Upper lobe of right lung (tissue), 1 donor: ENCODE measurements around the gene NAT8L. TPM values are rescaled to one million over a fixed set of nuclear protein-coding genes. Genes with fewer than 3 reads are reported as not detected.

Experiments used
- ATAC-seq: fragments of 200-7000 bp; cut with Tn5 transposase; one replicate; pipeline ENCODE4 v1.9.1; 2020; ENCODE audit warnings: mild to moderate bottlenecking, moderate library complexity
- DNase-seq: peaks from one replicate; pipeline ENCODE4 v3.0.0-alpha.2; 2020
- H3K27ac ChIP-seq: fragments of 200-600 bp; one replicate; pipeline ENCODE4 v1.8.0; 2022
- H3K27me3 ChIP-seq: fragments of 200-600 bp; one replicate; pipeline ENCODE4 v1.8.0; 2022; ENCODE audit warnings: mild to moderate bottlenecking
- H3K36me3 ChIP-seq: fragments of 200-600 bp; one replicate; pipeline ENCODE4 v1.8.0; 2022
- H3K4me1 ChIP-seq: fragments of 200-600 bp; one replicate; pipeline ENCODE4 v1.8.0; 2022
- H3K4me3 ChIP-seq: fragments of 200-600 bp; one replicate; pipeline ENCODE4 v1.8.0; 2022; ENCODE audit warnings: mild to moderate bottlenecking
- H3K9me3 ChIP-seq: fragments of 200-600 bp; one replicate; pipeline ENCODE4 v1.8.0; 2022
- intact Hi-C: fragments of 100-400 bp; cut with DNase I; formaldehyde crosslinking; loops from one replicate; pipeline ENCODE4 v1.11.0; 2022
- total RNA-seq: library from RNA; stranded (reverse); fragmentation: NEBNext Ultra II Directional; extraction: Animal tissue kit (Norgen Biotek cat#: 25700); gene quantifications from one replicate; pipeline ENCODE4 v1.2.1, GENCODE V29; 2021
- TF ChIP-seq, protein P1 (sequence below): fragments of 200-600 bp; IDR thresholded peaks from one replicate; pipeline ENCODE4 v1.8.0; 2022; ENCODE audit warnings: antibody characterized with exemption
- donor health status: DM: no; HTN: yes; CAD: no; lungs with severe emphysema.

Gene NAT8L
- total RNA-seq, 1 donor from 2014 or later: 0.46 TPM

DNA sequence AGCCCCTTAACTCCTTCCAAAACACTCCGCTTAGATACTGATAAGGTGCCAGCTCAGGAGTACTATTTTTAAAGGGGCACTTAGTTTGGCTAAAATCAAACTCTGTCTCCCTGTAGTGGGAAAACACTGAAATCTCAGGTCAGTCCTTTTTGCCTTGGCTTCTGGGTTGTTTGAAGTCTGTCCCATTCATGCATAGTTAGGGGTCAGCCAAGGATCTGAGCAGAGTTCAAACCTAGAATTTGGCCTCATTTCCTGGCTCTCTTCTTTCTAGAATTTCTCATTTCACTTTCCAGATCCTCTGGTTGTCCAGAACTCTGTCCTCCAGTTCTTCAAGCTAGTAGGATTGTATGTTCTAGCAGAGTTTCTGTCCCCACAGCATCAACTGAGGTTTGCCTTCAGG, 31.5 kb downstream of the NAT8L start:
- TF ChIP-seq, protein P1, sequence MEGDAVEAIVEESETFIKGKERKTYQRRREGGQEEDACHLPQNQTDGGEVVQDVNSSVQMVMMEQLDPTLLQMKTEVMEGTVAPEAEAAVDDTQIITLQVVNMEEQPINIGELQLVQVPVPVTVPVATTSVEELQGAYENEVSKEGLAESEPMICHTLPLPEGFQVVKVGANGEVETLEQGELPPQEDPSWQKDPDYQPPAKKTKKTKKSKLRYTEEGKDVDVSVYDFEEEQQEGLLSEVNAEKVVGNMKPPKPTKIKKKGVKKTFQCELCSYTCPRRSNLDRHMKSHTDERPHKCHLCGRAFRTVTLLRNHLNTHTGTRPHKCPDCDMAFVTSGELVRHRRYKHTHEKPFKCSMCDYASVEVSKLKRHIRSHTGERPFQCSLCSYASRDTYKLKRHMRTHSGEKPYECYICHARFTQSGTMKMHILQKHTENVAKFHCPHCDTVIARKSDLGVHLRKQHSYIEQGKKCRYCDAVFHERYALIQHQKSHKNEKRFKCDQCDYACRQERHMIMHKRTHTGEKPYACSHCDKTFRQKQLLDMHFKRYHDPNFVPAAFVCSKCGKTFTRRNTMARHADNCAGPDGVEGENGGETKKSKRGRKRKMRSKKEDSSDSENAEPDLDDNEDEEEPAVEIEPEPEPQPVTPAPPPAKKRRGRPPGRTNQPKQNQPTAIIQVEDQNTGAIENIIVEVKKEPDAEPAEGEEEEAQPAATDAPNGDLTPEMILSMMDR: no peak
- H3K4me1 ChIP-seq: no peaks in the 10 kb centered on the region
- DNase-seq (no peak), ATAC-seq (no peak)
- H3K36me3 ChIP-seq: no peaks in the 10 kb centered on the region
- no peak overlapping the region for H3K4me3 ChIP-seq
- intact Hi-C loops: no loop called here
- H3K9me3 ChIP-seq: no peaks in the 10 kb centered on the region
- H3K27ac ChIP-seq: no peak overlapping the region
- no peaks in the 10 kb centered on the region for H3K27me3 ChIP-seq

DNA sequence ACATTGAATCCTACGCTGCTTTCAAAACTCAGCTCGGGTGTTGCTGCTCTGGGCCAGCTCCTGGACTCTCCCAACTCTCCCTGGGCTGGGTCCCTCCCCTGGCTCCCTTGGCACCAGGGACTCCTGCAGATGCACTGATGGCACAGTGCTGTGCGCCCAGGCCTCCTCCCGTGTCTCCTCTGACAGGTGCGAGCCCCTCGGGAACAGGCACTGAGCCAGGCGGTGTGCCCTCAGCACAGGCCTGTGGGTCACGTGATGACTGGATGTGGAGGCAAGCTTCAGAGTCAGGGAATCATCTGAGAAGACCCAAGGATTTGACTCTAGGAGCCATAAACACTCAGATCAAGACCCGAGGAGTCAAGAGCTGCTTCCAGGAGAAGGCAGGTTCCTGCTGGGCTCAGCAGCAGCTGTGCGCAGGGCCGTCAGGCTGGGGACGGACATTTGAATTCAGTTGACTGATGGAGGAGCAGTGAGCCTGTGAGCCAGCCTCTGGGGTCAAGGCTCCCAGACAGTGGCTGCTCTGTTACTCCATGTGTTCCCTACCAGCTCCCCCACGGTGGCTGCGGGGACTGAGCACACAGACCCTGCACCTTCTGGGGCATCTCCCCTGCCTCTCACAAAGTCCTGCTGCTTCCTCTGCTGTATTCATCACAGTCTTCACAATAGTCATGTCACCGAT, 33.0 kb downstream of the NAT8L start:
- H3K27me3 ChIP-seq: no peaks in the 10 kb centered on the region
- H3K4me1 ChIP-seq: no peaks in the 10 kb centered on the region
- no peak overlapping the region for H3K27ac ChIP-seq
- H3K36me3 ChIP-seq: no peaks in the 10 kb centered on the region
- ATAC-seq (no peak), DNase-seq (no peak)
- intact Hi-C loops: no loop called here
- no peaks in the 10 kb centered on the region for H3K9me3 ChIP-seq
- no peak overlapping the region for H3K4me3 ChIP-seq
- TF ChIP-seq, protein P1: no peak

DNA sequence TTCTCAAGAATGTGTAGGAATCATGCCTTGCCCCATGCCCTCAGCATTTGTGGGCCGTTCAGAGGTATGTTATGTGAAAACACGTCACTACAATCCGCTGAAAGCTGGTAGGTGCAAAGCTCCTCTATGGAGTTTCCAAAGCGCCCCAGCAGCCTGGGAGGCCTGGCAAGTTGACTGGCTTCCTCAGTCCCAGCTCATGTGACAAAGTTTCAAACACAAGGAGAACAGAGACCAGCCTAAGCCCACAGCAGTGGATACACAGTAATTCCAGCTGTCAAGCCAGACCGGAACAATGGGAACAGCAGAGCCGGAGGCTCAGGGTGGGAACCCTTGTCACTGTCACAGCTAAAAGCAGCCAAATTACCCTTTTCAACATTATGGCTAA, 33.5 kb downstream of the NAT8L start:
- DNase-seq (no peak), ATAC-seq (no peak)
- TF ChIP-seq, protein P1: no peak
- Histone ChIP-seq H3K4me3 (no peak overlapping the region), H3K27ac (no peak overlapping the region), H3K9me3 (no peaks in the 10 kb centered on the region), H3K27me3 (no peaks in the 10 kb centered on the region), H3K36me3 (no peaks in the 10 kb centered on the region), H3K4me1 (no peaks in the 10 kb centered on the region)
- intact Hi-C loops: no loop called here

DNA sequence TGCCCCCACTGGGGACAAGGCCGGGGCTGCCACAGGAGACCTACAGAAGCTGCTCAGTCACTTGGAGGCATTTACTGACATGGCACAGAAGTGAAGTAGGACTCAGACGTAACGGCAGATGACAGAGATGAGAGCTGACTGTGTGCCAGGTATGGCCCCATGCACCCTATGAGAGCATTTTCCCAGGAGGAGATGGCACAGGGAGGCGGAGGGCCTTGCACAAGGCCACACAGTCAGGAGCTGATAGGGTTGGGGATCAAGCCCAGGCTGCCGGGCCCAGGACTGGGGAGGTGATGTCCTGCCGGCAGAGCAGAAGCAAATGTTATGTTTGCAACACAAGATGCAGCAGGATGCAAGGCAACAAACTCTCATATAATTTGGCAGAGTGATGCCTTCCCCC, 34.1 kb downstream of the NAT8L start:
- H3K36me3 ChIP-seq: no peaks in the 10 kb centered on the region
- no peaks in the 10 kb centered on the region for H3K9me3 ChIP-seq
- TF ChIP-seq, protein P1: no peak
- H3K4me3 ChIP-seq: no peak overlapping the region
- no peaks in the 10 kb centered on the region for H3K27me3 ChIP-seq
- DNase-seq: no peak
- H3K27ac ChIP-seq: no peak overlapping the region
- no peaks in the 10 kb centered on the region for H3K4me1 ChIP-seq
- intact Hi-C loops: no loop called here
- ATAC-seq: no peak

DNA sequence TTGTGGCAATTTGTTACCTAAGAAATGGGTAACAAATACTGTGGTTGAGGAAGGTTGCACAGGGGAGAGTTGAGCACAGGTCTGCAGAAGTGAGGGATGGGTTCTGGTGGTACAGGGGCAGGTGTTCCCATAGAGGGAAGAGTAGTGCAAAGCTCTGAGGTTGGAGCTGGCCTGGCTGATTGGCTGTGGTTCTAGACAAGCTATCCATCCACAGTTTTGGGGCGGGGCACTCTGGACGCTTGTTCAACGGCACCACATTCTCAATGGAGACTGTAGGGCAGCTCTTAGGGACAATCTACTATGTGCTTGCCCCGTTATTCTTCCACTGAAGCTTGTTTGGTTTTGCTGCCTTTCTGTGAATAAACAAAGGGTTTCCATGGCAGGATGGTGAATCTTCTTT, 35.4 kb downstream of the NAT8L start:
- Histone ChIP-seq H3K27ac (no peak overlapping the region), H3K4me3 (no peak overlapping the region), H3K36me3 (no peaks in the 10 kb centered on the region), H3K27me3 (no peaks in the 10 kb centered on the region), H3K9me3 (no peaks in the 10 kb centered on the region), H3K4me1 (no peaks in the 10 kb centered on the region)
- DNase-seq: no peak
- intact Hi-C loops: no loop called here
- TF ChIP-seq, protein P1: no peak
- ATAC-seq: no peak
